ENCODE results near the gene WIF1. TPM values are rescaled to one million over a fixed set of nuclear protein-coding genes. Genes with fewer than 3 reads are reported as not detected.

The WIF1 gene
- total RNA-seq, 2 donors from 2014 or later, result 0.28 TPM; not detected in 1

- no peaks in the 10 kb centered on the region for H3K9me3 ChIP-seq
- DNase-seq (ENCODE audit: low spot score), result no peak
- H3K4me3 ChIP-seq, result no peak overlapping the region
- no peak overlapping the region for H3K27ac ChIP-seq
- H3K27me3 ChIP-seq, result no peaks in the 10 kb centered on the region
- TF ChIP-seq CTCF (IDR thresholded peaks at IDR 0.05), result no peak
- H3K4me1 ChIP-seq, result peaks cover 0 to 5% of the 10 kb centered on the region in 2 donors
- H3K36me3 ChIP-seq, result no peaks in the 10 kb centered on the region
Observed at GRCh38 chr12:65164774-65165173, 43.7 kb upstream of the WIF1 start.

GRCh38 chr12:65164244-65164643, 43.1 kb upstream of the WIF1 start:
- Histone ChIP-seq H3K4me1 (peaks cover 0 to 5% of the 10 kb centered on the region in 2 donors), H3K4me3 (no peak overlapping the region), H3K27ac (no peak overlapping the region), H3K9me3 (no peaks in the 10 kb centered on the region), H3K27me3 (no peaks in the 10 kb centered on the region), H3K36me3 (no peaks in the 10 kb centered on the region)
- DNase-seq (ENCODE audit: low spot score), result no peak
- no peak for TF ChIP-seq CTCF (IDR thresholded peaks at IDR 0.05)

- no peaks in the 10 kb centered on the region for H3K27me3 ChIP-seq
- TF ChIP-seq CTCF (IDR thresholded peaks at IDR 0.05), result no peak
- H3K4me3 ChIP-seq, result no peak overlapping the region
- no peak overlapping the region for H3K27ac ChIP-seq
- H3K36me3 ChIP-seq, result no peaks in the 10 kb centered on the region
- no peak for DNase-seq (ENCODE audit: low spot score)
- H3K9me3 ChIP-seq, result no peaks in the 10 kb centered on the region
- H3K4me1 ChIP-seq, result no peaks in the 10 kb centered on the region
Observed at GRCh38 chr12:65162609-65163008, 41.5 kb upstream of the WIF1 start.

- no peak overlapping the region for H3K27ac ChIP-seq
- H3K4me1 ChIP-seq, result no peaks in the 10 kb centered on the region
- H3K36me3 ChIP-seq, result no peaks in the 10 kb centered on the region
- DNase-seq (ENCODE audit: low spot score), result no peak
- H3K4me3 ChIP-seq, result no peak overlapping the region
- no peaks in the 10 kb centered on the region for H3K27me3 ChIP-seq
- H3K9me3 ChIP-seq, result no peaks in the 10 kb centered on the region
- TF ChIP-seq CTCF (IDR thresholded peaks at IDR 0.05), result no peak
Observed at GRCh38 chr12:65157091-65157490, 36.0 kb upstream of the WIF1 start.

GRCh38 chr12:65156366-65156841, 35.3 kb upstream of the WIF1 start:
- DNase-seq (ENCODE audit: low spot score), result no peak
- TF ChIP-seq CTCF (IDR thresholded peaks at IDR 0.05), result no peak
- Histone ChIP-seq H3K9me3 (no peaks in the 10 kb centered on the region), H3K27ac (no peak overlapping the region), H3K27me3 (no peaks in the 10 kb centered on the region), H3K36me3 (no peaks in the 10 kb centered on the region), H3K4me1 (no peaks in the 10 kb centered on the region), H3K4me3 (no peak overlapping the region)

GRCh38 chr12:65155784-65156183, 34.7 kb upstream of the WIF1 start:
- no peak for DNase-seq (ENCODE audit: low spot score)
- H3K27ac ChIP-seq, result no peak overlapping the region
- TF ChIP-seq CTCF (IDR thresholded peaks at IDR 0.05), result no peak
- H3K27me3 ChIP-seq, result no peaks in the 10 kb centered on the region
- no peak overlapping the region for H3K4me3 ChIP-seq
- no peaks in the 10 kb centered on the region for H3K36me3 ChIP-seq
- H3K4me1 ChIP-seq, result no peaks in the 10 kb centered on the region
- no peaks in the 10 kb centered on the region for H3K9me3 ChIP-seq
